Measurements from ENCODE around the gene SPDYE2.
"Not testable (repeated sequence)": the region's sequence is repeated elsewhere in the genome, so short reads cannot be mapped to it uniquely, and the experiment has no call there.

SPDYE2 gene

GRCh38 chr7:102527822-102528793 lies 22.9 kb upstream of the SPDYE2 start:
- ATAC-seq, H3K27ac Mint-ChIP-seq, H3K9me3 Mint-ChIP-seq, H3K4me1 Mint-ChIP-seq, H3K27me3 Mint-ChIP-seq, H3K4me3 Mint-ChIP-seq, H3K36me3 Mint-ChIP-seq: not testable (repeated sequence)

DNA sequence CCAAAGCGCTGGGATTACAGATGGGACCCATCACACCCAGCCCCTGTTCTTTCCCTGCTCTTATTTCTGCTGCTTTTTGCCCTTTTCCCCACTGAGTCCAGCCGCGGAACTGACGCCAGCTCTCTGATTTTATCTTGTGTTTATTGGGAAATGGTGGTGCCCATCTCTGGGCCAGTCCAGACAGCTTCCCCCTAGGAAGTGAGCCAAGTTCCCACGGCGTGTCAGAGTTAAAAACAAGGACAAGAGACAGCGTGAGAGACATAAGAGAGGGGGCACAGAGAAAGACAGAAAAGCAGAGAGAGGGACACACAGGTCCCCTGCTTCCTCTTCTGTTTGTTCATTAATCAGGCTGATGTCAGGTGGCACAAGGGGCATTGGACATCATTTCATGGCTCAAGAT lies 19.4 kb upstream of the SPDYE2 start:
- not testable (repeated sequence) for H3K27ac Mint-ChIP-seq, ATAC-seq, H3K4me3 Mint-ChIP-seq

GRCh38 chr7:102532127-102532526 lies 18.9 kb upstream of the SPDYE2 start:
- H3K9me3 Mint-ChIP-seq, H3K4me1 Mint-ChIP-seq, H3K36me3 Mint-ChIP-seq, H3K27me3 Mint-ChIP-seq, H3K27ac Mint-ChIP-seq, H3K4me3 Mint-ChIP-seq, ATAC-seq: not testable (repeated sequence)

More for the DNA sequence above, 19.4 kb upstream of the SPDYE2 start:
- not testable (repeated sequence) for H3K9me3 Mint-ChIP-seq, H3K27me3 Mint-ChIP-seq, H3K4me1 Mint-ChIP-seq, H3K36me3 Mint-ChIP-seq

DNA sequence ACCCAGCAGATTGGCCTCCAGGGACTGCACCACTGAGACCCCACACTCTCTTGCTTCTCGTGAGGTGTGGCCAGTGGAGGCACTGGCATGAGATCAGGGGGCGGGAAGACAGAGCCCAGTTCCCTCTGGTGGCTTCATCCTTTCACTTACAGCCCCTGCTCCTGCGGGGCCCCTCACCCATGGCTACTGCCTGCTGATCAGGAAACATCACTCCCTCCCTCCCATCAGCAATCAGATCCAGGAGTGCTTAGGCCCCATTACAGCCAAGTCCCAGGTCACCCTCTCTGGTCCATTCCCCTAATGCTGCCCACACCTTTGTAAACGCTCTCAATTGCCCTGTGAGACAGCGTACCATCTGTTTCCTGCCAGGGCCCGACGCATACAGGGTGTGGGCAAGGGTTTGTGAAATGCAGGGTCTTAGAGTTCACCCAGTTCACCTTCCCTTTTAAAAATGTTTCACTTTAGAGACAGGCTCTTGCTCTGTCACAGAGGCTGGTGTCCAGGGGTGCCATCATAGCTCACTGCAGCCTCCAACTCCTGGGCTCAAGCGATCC lies 15.9 kb upstream of the SPDYE2 start:
- not testable (repeated sequence) for H3K27me3 Mint-ChIP-seq, H3K9me3 Mint-ChIP-seq, H3K27ac Mint-ChIP-seq, H3K4me3 Mint-ChIP-seq, ATAC-seq, H3K36me3 Mint-ChIP-seq, H3K4me1 Mint-ChIP-seq

DNA sequence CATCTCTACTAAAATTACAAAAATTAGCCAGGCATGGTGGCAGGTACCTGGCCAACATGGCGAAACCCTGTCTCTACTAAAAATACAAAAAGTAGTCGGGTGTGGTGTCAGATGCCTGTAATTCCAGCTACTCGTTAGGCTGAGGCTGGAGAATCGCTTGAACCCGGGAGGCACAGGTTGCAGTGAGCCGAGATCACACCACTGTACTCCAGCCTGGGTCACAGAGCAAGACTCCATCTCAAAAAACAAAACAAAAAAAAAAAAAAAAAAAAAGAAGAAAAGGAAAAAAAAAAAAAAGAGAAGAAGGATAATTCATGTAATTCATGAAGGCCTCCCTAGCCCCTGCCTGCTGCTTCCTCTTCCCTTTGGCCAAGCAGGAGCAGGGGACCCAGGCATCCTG lies 10.4 kb upstream of the SPDYE2 start:
- H3K4me3 Mint-ChIP-seq, ATAC-seq, H3K27ac Mint-ChIP-seq, H3K9me3 Mint-ChIP-seq, H3K36me3 Mint-ChIP-seq, H3K27me3 Mint-ChIP-seq, H3K4me1 Mint-ChIP-seq: not testable (repeated sequence)

GRCh38 chr7:102542083-102542482 lies 8.9 kb upstream of the SPDYE2 start:
- not testable (repeated sequence) for H3K36me3 Mint-ChIP-seq, H3K4me3 Mint-ChIP-seq, H3K9me3 Mint-ChIP-seq, ATAC-seq, H3K27me3 Mint-ChIP-seq, H3K4me1 Mint-ChIP-seq, H3K27ac Mint-ChIP-seq

DNA sequence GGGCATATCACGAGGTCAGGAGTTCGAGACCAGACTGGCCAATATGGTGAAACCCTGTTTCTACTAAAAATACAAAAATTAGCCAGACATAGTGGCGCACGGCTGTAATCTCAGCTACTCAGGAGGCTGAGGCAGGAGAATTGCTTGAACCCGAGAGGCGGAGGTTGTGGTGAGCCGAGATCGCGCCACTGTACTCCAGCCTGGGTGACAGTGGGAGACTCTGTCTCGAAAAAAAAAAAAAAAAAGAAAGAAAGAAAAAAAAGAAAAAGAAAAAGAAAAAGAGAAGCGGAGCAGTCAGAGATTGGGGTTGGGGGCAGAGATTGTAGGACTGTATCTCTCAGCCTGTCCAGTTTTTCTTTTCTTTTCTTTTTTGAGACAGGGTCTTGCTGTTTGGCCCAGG lies 8.3 kb upstream of the SPDYE2 start:
- not testable (repeated sequence) for H3K36me3 Mint-ChIP-seq, H3K4me3 Mint-ChIP-seq, H3K4me1 Mint-ChIP-seq, H3K27me3 Mint-ChIP-seq, H3K9me3 Mint-ChIP-seq, H3K27ac Mint-ChIP-seq, ATAC-seq

- not testable (repeated sequence) for H3K9me3 Mint-ChIP-seq, H3K36me3 Mint-ChIP-seq, H3K4me1 Mint-ChIP-seq, H3K4me3 Mint-ChIP-seq, ATAC-seq, H3K27me3 Mint-ChIP-seq, H3K27ac Mint-ChIP-seq
These were observed 7.4 kb upstream of the SPDYE2 start, which contains the start of gene UPK3BL2 for GRCh38 chr7:102543596-102543995. UPK3BL2 (minus strand) TSS chr7:102543696; CDS start chr7:102543636, 60 bp downstream.

DNA sequence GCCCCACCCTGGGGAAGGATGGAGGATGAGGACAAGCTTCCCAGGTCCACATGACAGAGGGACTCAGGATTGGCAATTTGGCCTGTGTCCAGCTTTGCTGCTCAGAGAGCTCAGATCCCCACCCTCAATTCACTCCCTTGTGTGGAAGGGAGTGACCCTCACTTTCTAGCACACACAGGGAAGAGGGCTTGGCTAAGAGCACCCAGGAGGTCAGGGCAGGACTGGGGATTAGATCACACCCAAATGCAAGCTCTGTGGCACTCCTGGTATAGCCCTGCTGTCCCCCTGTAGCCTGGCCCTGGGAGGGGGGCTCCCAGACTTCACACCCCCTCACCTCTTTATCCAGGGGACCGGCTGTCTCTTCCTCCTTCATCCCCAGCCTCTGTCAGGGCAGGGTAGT lies 6.7 kb upstream of the SPDYE2 start:
- H3K27ac Mint-ChIP-seq = not testable (repeated sequence)

DNA sequence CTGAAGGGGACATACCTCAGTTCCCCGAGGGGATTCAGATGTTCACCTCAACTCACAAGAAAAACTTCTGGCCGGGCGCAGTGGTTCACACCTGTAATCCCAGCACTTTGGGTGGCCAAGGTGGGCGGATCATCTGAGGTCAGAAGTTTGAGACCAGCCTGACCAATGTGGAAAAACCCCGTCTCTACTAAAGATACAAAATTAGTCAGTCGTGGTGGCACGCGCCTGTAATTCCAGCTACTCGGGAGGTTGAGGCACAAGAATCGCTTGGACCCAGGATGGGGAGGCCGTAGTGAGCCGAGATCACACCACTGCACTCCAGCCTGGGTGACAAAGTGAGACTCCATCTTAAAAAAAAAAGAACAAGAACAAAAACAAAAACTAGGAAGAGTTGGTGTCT lies 5.7 kb upstream of the SPDYE2 start:
- H3K4me3 Mint-ChIP-seq, H3K27me3 Mint-ChIP-seq, ATAC-seq, H3K9me3 Mint-ChIP-seq, H3K4me1 Mint-ChIP-seq, H3K36me3 Mint-ChIP-seq, H3K27ac Mint-ChIP-seq: not testable (repeated sequence)

More for the DNA sequence above, 6.7 kb upstream of the SPDYE2 start:
- not testable (repeated sequence) for H3K9me3 Mint-ChIP-seq, H3K36me3 Mint-ChIP-seq, ATAC-seq, H3K4me3 Mint-ChIP-seq, H3K4me1 Mint-ChIP-seq, H3K27me3 Mint-ChIP-seq

DNA sequence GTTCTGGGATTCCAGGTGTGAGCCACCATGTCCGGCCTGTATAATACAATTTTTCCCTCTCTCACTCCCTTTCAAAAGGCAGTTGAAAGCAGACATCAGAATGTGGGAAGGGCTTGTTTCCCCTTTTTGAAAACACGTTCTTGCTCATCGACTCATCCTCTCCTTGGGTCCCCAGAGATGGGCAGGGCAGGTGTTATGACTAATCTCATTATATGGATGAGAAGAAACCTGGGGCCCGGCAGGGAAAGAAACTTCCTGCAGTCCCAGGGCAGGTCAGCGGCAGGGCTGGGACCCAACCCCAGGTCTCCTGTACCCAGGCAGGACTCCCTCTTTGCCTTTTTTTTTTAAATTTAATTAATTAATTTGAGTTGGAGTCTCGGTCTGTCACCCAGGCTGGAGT lies 4.7 kb upstream of the SPDYE2 start:
- H3K27ac Mint-ChIP-seq, H3K9me3 Mint-ChIP-seq, H3K36me3 Mint-ChIP-seq, H3K4me3 Mint-ChIP-seq, H3K4me1 Mint-ChIP-seq, H3K27me3 Mint-ChIP-seq: not testable (repeated sequence)
- ATAC-seq = peak; percentile 90

DNA sequence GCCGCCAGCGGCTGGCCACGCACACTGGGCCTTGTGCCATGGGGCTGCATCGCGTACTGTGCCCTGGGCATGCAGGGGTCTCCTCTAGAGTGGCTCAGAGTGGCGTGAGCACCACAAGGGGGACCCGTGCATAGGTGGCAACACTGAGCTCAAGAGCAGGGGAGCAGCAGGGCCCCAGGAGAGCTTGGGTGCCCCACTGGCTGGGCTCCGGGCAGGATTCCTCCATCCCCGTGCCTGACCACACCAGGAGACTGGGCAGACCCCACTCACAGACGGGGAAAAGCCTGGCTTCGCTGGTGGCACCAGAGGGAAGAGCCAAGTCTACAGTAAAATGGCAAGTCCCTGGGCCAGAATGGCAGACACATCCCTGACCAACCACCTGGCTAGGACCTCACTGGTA lies 17.6 kb downstream of the SPDYE2 start:
- not testable (repeated sequence) for H3K4me1 Mint-ChIP-seq, H3K4me3 Mint-ChIP-seq, H3K27me3 Mint-ChIP-seq, H3K9me3 Mint-ChIP-seq, H3K27ac Mint-ChIP-seq, ATAC-seq, H3K36me3 Mint-ChIP-seq

DNA sequence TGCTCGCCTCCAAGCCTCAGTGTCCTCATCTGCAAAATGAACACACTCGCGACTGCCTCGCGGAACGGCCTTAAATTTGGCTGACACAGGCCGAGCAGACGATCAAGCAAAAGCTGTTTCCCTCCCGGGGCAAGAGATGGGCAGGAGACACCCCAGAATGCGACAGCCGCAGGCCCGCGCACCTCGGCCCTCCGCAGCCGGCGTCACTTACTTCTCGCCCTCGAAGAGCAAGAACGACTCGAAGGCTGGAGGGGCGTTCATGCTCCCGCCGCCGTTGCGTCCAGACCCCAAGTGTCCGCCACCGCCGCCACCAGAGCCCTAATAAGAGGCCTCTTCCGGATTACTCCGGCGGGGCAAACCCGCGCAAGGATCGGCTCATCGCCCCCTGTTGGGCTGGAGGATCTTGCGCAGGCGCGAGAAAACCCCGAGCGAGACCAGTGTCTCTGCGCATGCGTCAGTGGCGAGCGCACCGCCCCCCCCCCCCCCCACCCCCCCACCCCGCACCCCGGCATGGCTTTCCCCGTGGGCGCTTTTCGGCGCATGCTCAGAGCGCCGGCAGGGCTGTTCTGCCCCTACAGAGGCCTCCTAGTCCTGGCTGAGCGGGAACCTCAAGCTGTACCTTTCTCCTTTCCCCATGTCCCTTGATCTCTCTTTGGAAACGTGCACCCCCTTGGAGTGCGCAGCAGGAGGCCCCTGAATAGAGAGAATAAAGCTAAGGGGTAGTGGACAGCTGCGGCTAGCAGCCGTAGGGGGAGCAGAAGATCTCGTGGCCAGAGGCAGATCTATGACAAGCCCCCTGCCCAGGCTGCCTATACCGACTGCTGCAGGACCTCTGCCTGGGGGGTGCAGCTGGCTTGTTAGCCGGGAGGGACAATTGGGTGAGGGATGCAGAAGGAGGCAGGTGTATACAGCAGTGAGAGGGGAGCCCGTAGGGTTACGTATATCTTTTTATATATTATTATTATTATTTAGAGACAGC lies 21.5 kb downstream of the SPDYE2 start, which contains the start of gene POLR2J3:
TSS of gene POLR2J3 (minus strand) at position 323 of the 979 bp plus-strand sequence. CDS start at position 261, 62 bp downstream.
- peak within 1 kb of the TSS; percentile 79 for H3K4me3 Mint-ChIP-seq

DNA sequence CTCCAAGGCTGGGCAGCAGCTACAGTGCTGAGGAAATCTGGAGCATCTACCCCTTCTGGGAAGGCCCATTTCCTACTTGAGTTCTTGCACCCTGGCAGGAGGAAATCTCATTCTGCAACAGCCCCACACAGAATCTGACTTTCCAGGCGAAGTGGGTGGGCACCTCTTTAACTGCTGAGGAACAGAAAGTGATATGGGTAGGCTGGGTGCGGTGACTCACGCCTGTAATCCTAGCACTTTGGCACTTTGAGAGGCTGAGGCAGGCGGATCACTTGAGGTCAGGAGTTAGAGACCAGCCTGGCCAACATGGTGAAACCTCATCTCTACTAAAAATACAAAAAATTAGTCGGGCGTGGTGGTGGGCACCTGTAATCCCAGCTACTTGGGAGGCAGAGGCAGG lies 23.6 kb downstream of the SPDYE2 start:
- H3K36me3 Mint-ChIP-seq, H3K27me3 Mint-ChIP-seq, ATAC-seq, H3K9me3 Mint-ChIP-seq, H3K4me3 Mint-ChIP-seq, H3K27ac Mint-ChIP-seq, H3K4me1 Mint-ChIP-seq: not testable (repeated sequence)

More for the DNA sequence above, 21.5 kb downstream of the SPDYE2 start, which contains the start of gene POLR2J3:
- not testable (repeated sequence) for H3K9me3 Mint-ChIP-seq, H3K27me3 Mint-ChIP-seq, H3K4me1 Mint-ChIP-seq, H3K36me3 Mint-ChIP-seq
- H3K27ac Mint-ChIP-seq = peak within 1 kb of the TSS; percentile 63
- peak; percentile 97 for ATAC-seq

DNA sequence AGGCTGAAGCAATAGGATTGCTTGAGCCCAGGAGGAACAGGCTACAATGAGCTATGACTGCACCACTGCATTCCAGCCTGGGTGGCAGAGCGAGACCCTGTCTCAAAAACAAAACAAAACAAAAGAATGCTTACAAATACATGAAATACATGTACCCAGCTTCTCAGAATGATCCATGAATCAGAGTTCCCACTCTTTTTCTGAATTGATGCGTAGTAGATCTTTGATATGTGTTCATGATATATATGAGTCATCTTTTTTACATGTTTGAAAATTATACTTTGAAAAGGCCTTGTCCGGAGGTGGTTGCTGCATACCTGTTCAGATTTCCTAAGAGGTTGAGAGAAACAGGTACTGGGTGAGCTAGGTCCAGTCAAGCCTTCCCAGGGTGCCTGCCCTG lies 25.3 kb downstream of the SPDYE2 start:
- not testable (repeated sequence) for H3K9me3 Mint-ChIP-seq, H3K27ac Mint-ChIP-seq, H3K36me3 Mint-ChIP-seq, H3K4me3 Mint-ChIP-seq, ATAC-seq, H3K27me3 Mint-ChIP-seq, H3K4me1 Mint-ChIP-seq
